A549 (cell line): ENCODE measurements around the gene SLC13A4. TPM values are rescaled to one million over a fixed set of nuclear protein-coding genes. Genes with fewer than 3 reads are reported as not detected.

Source experiments
- ATAC-seq, 2 experiments: fragments of 200-7000 bp in 1 of 2; fragments of >200 bp in 1 of 2; cut with Nextera tagmentation in 1 of 2; cut with Tn5 transposase in 1 of 2; 3 replicates each; pipeline versions ENCODE4 v1.8.0 to v1.9.1; 2018 to 2020; ENCODE audit warnings: mild to moderate bottlenecking in 1 of 2, moderate library complexity in 1 of 2
- CTCF ChIA-PET: fragments of 300-600 bp; sonication (Branson Sonifier 250); formaldehyde crosslinking; extraction: SDS; loops from one replicate; lab custom pipeline; 2021; ENCODE audit warnings: antibody characterized with exemption, inconsistent platforms; lab: Yijun Ruan, JAX
- POLR2A ChIA-PET: fragments of 350-600 bp; formaldehyde crosslinking; extraction: SDS; loops from one replicate; lab custom pipeline; 2021; ENCODE audit warnings: antibody characterized with exemption, inconsistent platforms; lab: Yijun Ruan, JAX
- DNase-seq, 2 experiments: peaks; one replicate each; pipeline versions ENCODE4 v3.0.0 to v3.0.0-alpha.2; 2011 to 2016; ENCODE audit warnings: low read depth in 1 of 2, low spot score in 1 of 2
- FAIRE-seq: peaks from 2 replicates; lab custom pipeline; 2011; peaks lifted over from hg19 to GRCh38; lab: Jason Lieb, UNC
- H3K27ac ChIP-seq, 2 experiments: fragments of >200 bp; sonication (Bioruptor Twin); formaldehyde crosslinking; 3 replicates each; pipeline ENCODE4 v1.5.1; 2016 to 2017
- H3K4me1 ChIP-seq: fragments of >200 bp; sonication (Bioruptor Twin); formaldehyde crosslinking; 3 replicates; pipeline ENCODE4 v1.6.1; 2016
- H3K4me2 ChIP-seq: fragments of >200 bp; sonication (Bioruptor Twin); formaldehyde crosslinking; 3 replicates; pipeline ENCODE4 v1.6.1; 2016
- H3K4me3 ChIP-seq: fragments of >200 bp; sonication (Bioruptor Twin); formaldehyde crosslinking; 3 replicates; pipeline ENCODE4 v1.5.1; 2016
- H3K9me3 ChIP-seq: fragments of >200 bp; sonication (Bioruptor Twin); formaldehyde crosslinking; 3 replicates; pipeline ENCODE4 v1.6.1; 2016
- CBX8 ChIP-seq: fragments of 200-600 bp; sonication (generic); IDR thresholded peaks from 2 replicates; pipeline ENCODE4 v1.6.1; 2016
- CEBPB ChIP-seq, 2 experiments: fragments of >200 bp in 1 of 2; sonication (Bioruptor Twin) in 1 of 2; formaldehyde crosslinking in 1 of 2; IDR thresholded peaks; 2 replicates each; pipeline ENCODE4 v1.6.1; 2012 to 2016
- CHD2 ChIP-seq: fragments of 150-350 bp; IDR thresholded peaks from 2 replicates; pipeline ENCODE4 v1.6.1; 2014; ENCODE audit warnings: low read length; ENCODE audit not compliant: partially characterized antibody
- CHD4 ChIP-seq: fragments of 200-600 bp; sonication (generic); IDR thresholded peaks from 2 replicates; pipeline ENCODE4 v1.6.1; 2016; ENCODE audit warnings: antibody characterized with exemption, mild to moderate bottlenecking, borderline replicate concordance
- CTCF ChIP-seq: fragments of >200 bp; sonication (Bioruptor Twin); formaldehyde crosslinking; IDR thresholded peaks from 3 replicates; pipeline ENCODE4 v1.5.1; 2016
- E2F6 ChIP-seq: IDR thresholded peaks from 2 replicates; pipeline ENCODE4 v1.6.1; 2012; ENCODE audit warnings: low read depth, borderline replicate concordance
- EHF ChIP-seq: fragments of 250-450 bp; sonication (Bioruptor Pico); IDR thresholded peaks from 2 replicates; pipeline ENCODE4 v1.5.0; 2020; ENCODE audit warnings: mild to moderate bottlenecking
- EHMT2 ChIP-seq: fragments of 200-600 bp; sonication (generic); IDR thresholded peaks from 2 replicates; pipeline ENCODE4 v1.6.1; 2016; ENCODE audit warnings: antibody characterized with exemption, low read depth, mild to moderate bottlenecking, moderate library complexity
- ESRRA ChIP-seq: fragments of 150-350 bp; IDR thresholded peaks from 2 replicates; pipeline ENCODE4 v1.6.1; 2014; ENCODE audit warnings: mild to moderate bottlenecking, low read length, borderline replicate concordance
- FOSB ChIP-seq: fragments of 250-450 bp; sonication (Bioruptor Pico); IDR thresholded peaks from 2 replicates; pipeline ENCODE4 v1.5.0; 2020; ENCODE audit warnings: mild to moderate bottlenecking, moderate library complexity
- FOXS1 ChIP-seq: fragments of 250-450 bp; sonication (Bioruptor Pico); IDR thresholded peaks from 2 replicates; pipeline ENCODE4 v1.5.0; 2020; ENCODE audit warnings: mild to moderate bottlenecking, moderate library complexity
- HES2 ChIP-seq: fragments of >200 bp; sonication (Bioruptor Twin); formaldehyde crosslinking; IDR thresholded peaks from 2 replicates; pipeline ENCODE4 v1.6.1; 2016
- KDM1A ChIP-seq: fragments of 200-600 bp; sonication (generic); IDR thresholded peaks from 2 replicates; pipeline ENCODE4 v1.6.1; 2016; ENCODE audit warnings: low read depth, mild to moderate bottlenecking
- MAFK ChIP-seq: fragments of 450-650 bp; IDR thresholded peaks from 2 replicates; pipeline ENCODE4 v1.6.1; 2014; ENCODE audit not compliant: partially characterized antibody
- MAZ ChIP-seq: fragments of 150-350 bp; IDR thresholded peaks from 2 replicates; pipeline ENCODE4 v1.6.1; 2014; ENCODE audit warnings: antibody characterized with exemption, low read depth, low read length, borderline replicate concordance
- MYC ChIP-seq: IDR thresholded peaks from 2 replicates; pipeline ENCODE4 v1.6.1; 2012; ENCODE audit warnings: mild to moderate bottlenecking, inconsistent platforms, low read length, improper control_type of control experiment, borderline replicate concordance
- NPAS2 ChIP-seq: fragments of 250-450 bp; sonication (Bioruptor Pico); IDR thresholded peaks from 2 replicates; pipeline ENCODE4 v1.8.0; 2022; ENCODE audit warnings: mild to moderate bottlenecking, moderate library complexity, borderline replicate concordance
- POLR2A ChIP-seq: IDR thresholded peaks from 2 replicates; pipeline ENCODE4 v1.6.1; 2012; ENCODE audit warnings: mild to moderate bottlenecking, low read length
- RARB ChIP-seq: fragments of 250-450 bp; sonication (Bioruptor Pico); IDR thresholded peaks from 2 replicates; pipeline ENCODE4 v1.8.0; 2021; ENCODE audit warnings: mild to moderate bottlenecking, moderate library complexity
- RCOR1 ChIP-seq: fragments of 150-350 bp; IDR thresholded peaks from 2 replicates; pipeline ENCODE4 v1.6.1; 2014; ENCODE audit warnings: antibody characterized with exemption, low read length, low read depth
- SMC3 ChIP-seq: fragments of >200 bp; sonication (Bioruptor Twin); formaldehyde crosslinking; IDR thresholded peaks from 3 replicates; pipeline ENCODE4 v1.6.1; 2018; ENCODE audit warnings: inconsistent platforms
- ZFP36 ChIP-seq: fragments of 450-650 bp; IDR thresholded peaks from 2 replicates; pipeline ENCODE4 v1.6.1; 2014; ENCODE audit warnings: borderline replicate concordance; ENCODE audit not compliant: partially characterized antibody
- ZSCAN20 ChIP-seq: fragments of 250-450 bp; sonication (Bioruptor Pico); IDR thresholded peaks from 2 replicates; pipeline ENCODE4 v1.8.0; 2022; ENCODE audit warnings: mild to moderate bottlenecking, moderate library complexity
- WGBS: methylation state at CpG from one replicate; pipeline ENCODE4 v1.1.6; 2017; ENCODE audit errors: missing lambda C conversion rate; 5-methylcytosine and 5-hydroxymethylcytosine counted together
- polyA plus RNA-seq, 4 experiments: library from polyadenylated mRNA; depleted of rRNA in 3 of 4; stranded (reverse); fragments of >200 nt; fragmentation: RNase III in 1 of 4; extraction: RNeasy Plus Mini Kit Qiagen cat#74134 plus additional on column Dnase treatment in 1 of 4; gene quantifications; 2 replicates in 3 of 4; 3 replicates in 1 of 4; pipeline ENCODE4 v1.2.3, GENCODE V29; 2011 to 2017
- TF ChIP-seq, protein P1 (sequence below): fragments of 250-450 bp; sonication (Bioruptor Pico); IDR thresholded peaks from 2 replicates; pipeline ENCODE4 v1.5.0; 2020; ENCODE audit warnings: low read depth, mild to moderate bottlenecking, moderate library complexity

Gene SLC13A4
- polyA plus RNA-seq, 2 of the 4 experiments (the other 2 are of a cell fraction) = not detected

DNA sequence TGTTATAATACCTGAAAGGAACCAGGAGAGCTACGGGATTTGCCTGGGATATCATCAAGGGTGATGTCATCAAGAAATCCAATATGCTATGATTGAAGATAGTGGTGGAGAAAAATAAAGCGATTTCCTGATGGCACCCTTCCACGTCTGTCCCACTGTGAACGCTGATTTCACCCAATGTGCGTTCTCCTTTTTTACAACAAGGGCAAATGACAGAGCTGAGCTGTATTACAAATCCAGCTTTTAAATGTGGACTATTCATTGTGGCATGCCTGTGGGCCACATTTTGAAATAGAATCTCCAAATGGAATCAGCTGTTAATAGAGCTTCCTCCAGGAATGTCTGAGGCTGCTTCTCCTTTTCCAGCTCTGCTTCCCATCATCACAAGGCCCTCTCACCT, 23.3 kb downstream of the SLC13A4 start:
- TF ChIP-seq FOSB (CRISPR knock-in tag) (no peak), CHD2 (no peak), CHD4 (no peak), NPAS2 (CRISPR knock-in tag) (no peak), KDM1A (no peak), ZSCAN20 (CRISPR knock-in tag) (no peak), CEBPB (IDR thresholded peaks at IDR 0.05) (no peak), CBX8 (no peak), RCOR1 (no peak)
- TF ChIP-seq, protein P1, sequence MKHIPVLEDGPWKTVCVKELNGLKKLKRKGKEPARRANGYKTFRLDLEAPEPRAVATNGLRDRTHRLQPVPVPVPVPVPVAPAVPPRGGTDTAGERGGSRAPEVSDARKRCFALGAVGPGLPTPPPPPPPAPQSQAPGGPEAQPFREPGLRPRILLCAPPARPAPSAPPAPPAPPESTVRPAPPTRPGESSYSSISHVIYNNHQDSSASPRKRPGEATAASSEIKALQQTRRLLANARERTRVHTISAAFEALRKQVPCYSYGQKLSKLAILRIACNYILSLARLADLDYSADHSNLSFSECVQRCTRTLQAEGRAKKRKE (CRISPR knock-in tag) = no peak
- Histone ChIP-seq H3K27ac (no peak overlapping the region), H3K4me1 (no peaks in the 10 kb centered on the region), H3K4me2 (no peak overlapping the region), H3K4me3 (no peak overlapping the region), H3K9me3 (no peaks in the 10 kb centered on the region)
- POLR2A ChIA-PET = no interaction called here
- FAIRE-seq (no peak), ATAC-seq (no peak), DNase-seq (no peak)
- WGBS = 66% methylated on average over 5 of the region's 5 CpGs
- CTCF ChIA-PET = interaction anchor here (0.8 to 3.0 kb wide), 3 partner anchors 18 to 34 kb away, joined by 3 to 11 read pairs (median 5); no protein-coding TSS in a partner anchor

DNA sequence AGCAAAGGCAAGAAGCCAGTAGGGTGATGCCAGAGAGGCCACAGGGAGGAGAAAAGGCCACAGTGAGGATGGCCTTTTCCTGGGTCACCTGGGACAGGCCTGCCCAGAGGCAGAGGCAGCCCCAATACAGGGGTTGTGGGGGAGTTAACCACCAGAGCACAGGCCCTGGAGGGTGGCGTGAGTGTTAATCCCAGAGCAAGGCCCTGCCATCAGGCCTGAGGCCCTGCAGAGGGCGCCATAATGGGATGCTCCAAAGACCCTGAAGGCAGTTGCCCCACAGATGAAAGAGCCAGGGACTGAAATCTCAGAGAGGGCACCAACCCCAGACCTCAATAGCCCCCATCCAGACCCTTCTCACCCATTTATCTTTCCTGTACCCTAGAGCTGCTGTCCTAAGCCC, 23.9 kb downstream of the SLC13A4 start:
- ChIA-PET POLR2A (no interaction called here), CTCF (interaction anchor here (0.8 to 3.0 kb wide), 3 partner anchors 18 to 34 kb away, joined by 3 to 11 read pairs (median 5); no protein-coding TSS in a partner anchor)
- no peak for TF ChIP-seq CTCF
- no peak for TF ChIP-seq ESRRA
- DNase-seq (peak in 1 of 2 experiments; percentile 14), FAIRE-seq (no peak), ATAC-seq (peak in 1 of 2 experiments; percentile 73; a peak in 3 of 6 replicates)
- no peaks in the 10 kb centered on the region for H3K4me1 ChIP-seq
- H3K27ac ChIP-seq = no peak overlapping the region
- H3K4me2 ChIP-seq = no peak overlapping the region
- 44% methylated on average over 2 of the region's 2 CpGs for WGBS
- no peaks in the 10 kb centered on the region for H3K9me3 ChIP-seq
- H3K4me3 ChIP-seq = no peak overlapping the region

- CTCF ChIA-PET = interaction anchor here (0.6 to 4.7 kb wide), 3 partner anchors 13 to 348 kb away, joined by 3 to 17 read pairs (median 3); no protein-coding TSS in a partner anchor
- no peak overlapping the region for H3K4me3 ChIP-seq
- ATAC-seq (no peak), DNase-seq (no peak), FAIRE-seq (no peak)
- WGBS = 77% methylated on average over 8 of the region's 8 CpGs
- H3K9me3 ChIP-seq = no peaks in the 10 kb centered on the region
- POLR2A ChIA-PET = no interaction called here
- no peak for TF ChIP-seq KDM1A
- no peak for TF ChIP-seq CHD2
- TF ChIP-seq SMC3 = no peak
- no peak for TF ChIP-seq FOSB (CRISPR knock-in tag)
- no peak for TF ChIP-seq ZFP36
- no peak for TF ChIP-seq MAZ
- no peak for TF ChIP-seq MYC
- no peak for TF ChIP-seq HES2
- no peak for TF ChIP-seq RARB
- no peak for TF ChIP-seq EHMT2
- no peak for TF ChIP-seq FOXS1 (CRISPR knock-in tag)
- no peak for TF ChIP-seq EHF
- no peak for TF ChIP-seq E2F6
- TF ChIP-seq POLR2A = no peak
- TF ChIP-seq MAFK = no peak
- no peak overlapping the region for H3K4me2 ChIP-seq
- no peaks in the 10 kb centered on the region for H3K4me1 ChIP-seq
- H3K27ac ChIP-seq = no peak overlapping the region
These were observed 30.5 kb downstream of the SLC13A4 start for GRCh38 chr7:135697276-135698049.
